CD4-positive, alpha-beta memory T cell (primary cell): ENCODE data around the gene PLEKHA6. TPM values are rescaled to one million over a fixed set of nuclear protein-coding genes. Genes with fewer than 3 reads are reported as not detected.

ENCODE experiments used
- CTCF ChIA-PET: fragments of 350-600 bp; sonication (Branson Sonifier 250); formaldehyde crosslinking; loops from one replicate; lab custom pipeline; 2021; ENCODE audit warnings: inconsistent platforms; ENCODE audit not compliant: partially characterized antibody; lab: Charles Lee
- POLR2A ChIA-PET: fragments of 350-600 bp; sonication (Branson Sonifier 250); formaldehyde crosslinking; loops from one replicate; lab custom pipeline; 2021; ENCODE audit not compliant: partially characterized antibody; lab: Charles Lee
- DNase-seq, 5 donors: peaks; one replicate each; pipeline versions ENCODE4 v3.0.0 to v3.0.0-alpha.2; 2020 to 2022; ENCODE audit warnings: mixed read lengths in 1 of 5
- H3K27ac ChIP-seq: one replicate; pipeline ENCODE4 v1.7.0; 2013; ENCODE audit warnings: low read depth, low read length
- H3K27me3 ChIP-seq: 2 replicates; pipeline ENCODE4 v1.7.0; 2013; ENCODE audit warnings: mild to moderate bottlenecking, low read length, moderate library complexity; ENCODE audit not compliant: insufficient read depth
- H3K36me3 ChIP-seq: 2 replicates; pipeline ENCODE4 v1.7.0; 2013; ENCODE audit warnings: mild to moderate bottlenecking, low read length, moderate library complexity; ENCODE audit not compliant: insufficient read depth
- H3K4me1 ChIP-seq: 2 replicates; pipeline ENCODE4 v1.7.0; 2013; ENCODE audit warnings: mild to moderate bottlenecking, low read length, moderate library complexity; ENCODE audit not compliant: insufficient read depth
- H3K4me3 ChIP-seq, 2 donors: one replicate each; pipeline ENCODE4 v1.7.0; 2013; ENCODE audit warnings: low read length in 2 of 2, mild to moderate bottlenecking in 1 of 2
- H3K9me3 ChIP-seq, 2 donors: one replicate each; pipeline ENCODE4 v1.7.0; 2013; ENCODE audit warnings: low read length in 2 of 2, control low read depth in 1 of 2; ENCODE audit not compliant: control insufficient read depth in 1 of 2
- H3K27ac Mint-ChIP-seq, 7 donors: one replicate each; pipeline ENCODE4 v1.8.0; 2020 to 2021; ENCODE audit warnings: mixed read lengths in 7 of 7, mild to moderate bottlenecking in 6 of 7, inconsistent platforms in 3 of 7, moderate library complexity in 3 of 7
- H3K27me3 Mint-ChIP-seq, 2 donors: one replicate each; pipeline ENCODE4 v1.8.0; 2020 to 2021; ENCODE audit warnings: mixed read lengths in 2 of 2
- H3K36me3 Mint-ChIP-seq, 2 donors: one replicate each; pipeline ENCODE4 v1.8.0; 2020 to 2021; ENCODE audit warnings: mixed read lengths in 2 of 2, inconsistent platforms in 1 of 2, mild to moderate bottlenecking in 1 of 2
- H3K4me1 Mint-ChIP-seq, 4 donors: one replicate each; pipeline ENCODE4 v1.8.0; 2020 to 2021; ENCODE audit warnings: mixed read lengths in 4 of 4, mild to moderate bottlenecking in 1 of 4
- H3K4me3 Mint-ChIP-seq, 8 donors: one replicate each; pipeline ENCODE4 v1.8.0; 2020 to 2021; ENCODE audit warnings: mixed read lengths in 8 of 8, mild to moderate bottlenecking in 7 of 8, moderate library complexity in 6 of 8, inconsistent platforms in 3 of 8
- H3K9me3 Mint-ChIP-seq, 8 donors: one replicate each; pipeline ENCODE4 v1.8.0; 2020 to 2021; ENCODE audit warnings: mixed read lengths in 8 of 8, mild to moderate bottlenecking in 5 of 8, inconsistent platforms in 3 of 8, moderate library complexity in 1 of 8
- intact Hi-C: fragments of 100-400 bp; cut with micrococcal nuclease; formaldehyde crosslinking; loops from one replicate; pipeline ENCODE4 v1.15.1; 2023
- polyA plus RNA-seq, 2 donors: library from polyadenylated mRNA; unstranded; fragments of 300-500 nt; fragmentation: Illumina TruSeq; gene quantifications; one replicate each; pipeline ENCODE4 v1.2.3, GENCODE V29; 2021
- total RNA-seq, 2 experiments: library from RNA; stranded (reverse); gene quantifications; one replicate each; pipeline ENCODE4 v1.2.3, GENCODE V29; 2021

The PLEKHA6 gene
- total and polyA plus RNA-seq, 4 experiments from 2014 or later = 0.15 to 0.89 (median 0.52) TPM; not detected in 1

GRCh38 chr1:204228896-204229295 lies 130.8 kb downstream of the PLEKHA6 start:
- H3K36me3 ChIP-seq = no peaks in the 10 kb centered on the region
- H3K9me3 Mint-ChIP-seq = no peaks in the 10 kb centered on the region
- no peak for DNase-seq
- intact Hi-C loops = no loop called here
- H3K4me3 ChIP-seq = no peak overlapping the region
- no peaks in the 10 kb centered on the region for H3K27me3 ChIP-seq
- peaks cover 2 to 5% of the 10 kb centered on the region in 2 donors for H3K27me3 Mint-ChIP-seq
- H3K9me3 ChIP-seq = no peaks in the 10 kb centered on the region
- H3K4me1 ChIP-seq = no peaks in the 10 kb centered on the region
- no peak overlapping the region for H3K27ac Mint-ChIP-seq
- ChIA-PET CTCF (no interaction called here), POLR2A (no interaction called here)
- H3K4me3 Mint-ChIP-seq = no peak overlapping the region
- H3K27ac ChIP-seq = no peak overlapping the region
- H3K4me1 Mint-ChIP-seq = no peaks in the 10 kb centered on the region
- H3K36me3 Mint-ChIP-seq = no peaks in the 10 kb centered on the region

DNA sequence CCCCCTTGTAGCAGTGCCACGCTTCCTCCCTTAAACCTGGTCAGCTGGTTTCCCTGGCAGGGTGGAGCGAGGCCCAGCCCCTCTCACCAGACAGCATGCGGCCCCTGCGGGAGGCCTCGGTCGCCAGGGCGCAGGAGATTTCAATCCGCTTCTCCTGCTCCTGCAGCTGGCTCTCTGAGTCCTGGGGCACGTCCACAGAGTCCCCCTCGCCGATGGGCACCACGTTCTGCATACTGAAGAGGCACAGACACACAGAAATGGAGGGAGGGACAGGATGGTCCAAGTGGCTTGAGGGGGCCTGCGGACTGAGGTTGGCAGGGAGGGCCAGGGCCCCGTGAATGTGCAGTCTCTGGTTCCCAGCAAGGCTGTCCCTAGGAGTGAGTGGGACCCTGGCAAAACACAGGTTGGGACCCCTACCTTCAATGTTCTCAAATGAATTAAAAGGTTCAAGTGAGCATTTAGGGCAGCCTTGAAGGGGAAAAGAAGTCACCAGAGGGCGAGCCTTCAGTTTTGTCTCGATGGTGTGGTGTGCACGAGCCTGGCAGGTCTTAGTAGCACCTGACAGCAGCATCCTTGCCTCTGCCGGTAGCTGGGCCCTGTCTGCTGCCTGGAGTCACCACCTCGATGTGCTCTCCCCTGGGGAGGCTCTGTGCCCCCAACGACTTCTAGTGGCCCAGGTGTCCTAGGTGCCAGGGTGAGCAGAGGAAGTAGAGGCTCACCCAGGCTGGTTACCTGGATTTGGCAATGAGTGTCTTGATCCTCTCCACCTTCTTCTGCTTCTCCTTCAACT lies 131.5 kb downstream of the PLEKHA6 start:
- ChIA-PET CTCF (no interaction called here), POLR2A (no interaction called here)
- H3K4me3 ChIP-seq = no peak overlapping the region
- no peaks in the 10 kb centered on the region for H3K36me3 Mint-ChIP-seq
- intact Hi-C loops = no loop called here
- no peaks in the 10 kb centered on the region for H3K9me3 ChIP-seq
- peaks cover 2 to 5% of the 10 kb centered on the region in 2 donors for H3K27me3 Mint-ChIP-seq
- no peak overlapping the region for H3K27ac ChIP-seq
- H3K9me3 Mint-ChIP-seq = no peaks in the 10 kb centered on the region
- no peaks in the 10 kb centered on the region for H3K4me1 ChIP-seq
- no peak for DNase-seq
- H3K4me3 Mint-ChIP-seq = no peak overlapping the region
- no peak overlapping the region for H3K27ac Mint-ChIP-seq
- no peaks in the 10 kb centered on the region for H3K36me3 ChIP-seq
- no peaks in the 10 kb centered on the region for H3K27me3 ChIP-seq
- no peaks in the 10 kb centered on the region for H3K4me1 Mint-ChIP-seq

- H3K9me3 Mint-ChIP-seq = no peaks in the 10 kb centered on the region
- CTCF ChIA-PET = no interaction called here
Observed at GRCh38 chr1:204227351-204227750, 132.4 kb downstream of the PLEKHA6 start.

DNA sequence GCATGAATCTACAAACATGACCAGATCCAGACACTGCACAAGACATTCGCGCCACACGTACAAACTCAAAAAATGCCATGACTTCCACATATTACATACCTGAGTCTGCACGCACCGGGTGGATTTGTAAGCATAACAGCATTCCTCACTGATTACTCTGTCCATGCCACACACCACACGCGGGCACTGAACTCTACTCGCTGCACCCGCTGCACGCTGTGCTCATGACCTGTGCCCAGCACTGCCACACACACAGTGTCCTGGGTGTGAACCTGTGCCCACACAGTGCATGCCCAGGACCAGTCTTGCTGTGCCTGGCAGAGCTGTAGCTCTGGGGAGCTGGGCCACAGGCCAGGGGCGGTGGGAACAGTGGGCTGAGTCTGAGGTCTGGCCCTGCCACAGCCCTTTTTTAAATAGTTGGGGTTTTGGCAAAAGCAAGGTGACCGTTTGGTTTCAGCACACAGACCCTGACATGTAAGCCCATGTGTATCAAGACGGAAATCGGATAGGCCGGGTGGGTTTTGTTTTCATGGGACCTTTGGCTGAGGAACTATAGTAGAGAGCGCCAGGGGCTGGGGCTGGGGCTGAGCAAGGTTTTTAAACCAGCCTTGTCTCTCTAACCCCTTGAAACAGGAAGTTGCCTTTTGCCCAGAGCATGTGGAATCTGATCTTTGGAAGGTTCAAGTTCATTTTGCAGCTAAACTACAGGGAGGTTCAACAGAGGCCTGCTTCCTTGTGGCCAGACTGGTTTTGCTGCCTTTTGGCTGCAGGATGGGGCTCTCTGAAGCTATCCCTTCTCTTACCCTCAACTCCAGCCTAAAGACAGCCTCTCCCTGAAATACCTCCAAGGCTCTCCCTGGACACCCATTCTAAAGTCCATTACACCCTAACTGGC lies 133.6 kb downstream of the PLEKHA6 start:
- H3K9me3 Mint-ChIP-seq = no peaks in the 10 kb centered on the region
- H3K4me3 ChIP-seq = no peak overlapping the region
- H3K4me1 Mint-ChIP-seq = no peaks in the 10 kb centered on the region
- intact Hi-C loops = no loop called here
- H3K4me1 ChIP-seq = no peaks in the 10 kb centered on the region
- H3K4me3 Mint-ChIP-seq = no peak overlapping the region
- ChIA-PET POLR2A (no interaction called here), CTCF (no interaction called here)
- H3K27ac Mint-ChIP-seq = no peak overlapping the region
- no peaks in the 10 kb centered on the region for H3K36me3 ChIP-seq
- no peaks in the 10 kb centered on the region for H3K36me3 Mint-ChIP-seq
- H3K27ac ChIP-seq = no peak overlapping the region
- no peaks in the 10 kb centered on the region for H3K9me3 ChIP-seq
- H3K27me3 ChIP-seq = no peaks in the 10 kb centered on the region
- DNase-seq = no peak
- peaks cover under 1 to 2% of the 10 kb centered on the region in 2 donors for H3K27me3 Mint-ChIP-seq

More at GRCh38 chr1:204227351-204227750, 132.4 kb downstream of the PLEKHA6 start:
- POLR2A ChIA-PET = no interaction called here
- Histone ChIP-seq H3K36me3 (no peaks in the 10 kb centered on the region), H3K4me1 (no peaks in the 10 kb centered on the region), H3K9me3 (no peaks in the 10 kb centered on the region), H3K27ac (no peak overlapping the region), H3K27me3 (no peaks in the 10 kb centered on the region), H3K4me3 (no peak overlapping the region)
- intact Hi-C loops = no loop called here
- H3K27me3 Mint-ChIP-seq = peaks cover 2% of the 10 kb centered on the region in 2 donors
- H3K36me3 Mint-ChIP-seq = no peaks in the 10 kb centered on the region
- no peak overlapping the region for H3K4me3 Mint-ChIP-seq
- H3K4me1 Mint-ChIP-seq = no peaks in the 10 kb centered on the region
- peak overlapping the region in 1 of 7 donors; percentile 2 for H3K27ac Mint-ChIP-seq
- DNase-seq = no peak

- no peaks in the 10 kb centered on the region for H3K27me3 ChIP-seq
- no peaks in the 10 kb centered on the region for H3K4me1 ChIP-seq
- no peaks in the 10 kb centered on the region for H3K4me1 Mint-ChIP-seq
- ChIA-PET CTCF (interaction anchor here (1.6 kb wide), 1 partner anchor 18 kb away, joined by 5 read pairs; no protein-coding TSS in a partner anchor), POLR2A (no interaction called here)
- H3K9me3 ChIP-seq = no peaks in the 10 kb centered on the region
- peaks cover 0 to 2% of the 10 kb centered on the region in 2 donors for H3K27me3 Mint-ChIP-seq
- no peaks in the 10 kb centered on the region for H3K36me3 ChIP-seq
- H3K27ac Mint-ChIP-seq = no peak overlapping the region
- H3K4me3 Mint-ChIP-seq = no peak overlapping the region
- H3K36me3 Mint-ChIP-seq = no peaks in the 10 kb centered on the region
- H3K9me3 Mint-ChIP-seq = no peaks in the 10 kb centered on the region
- no peak overlapping the region for H3K27ac ChIP-seq
- intact Hi-C loops = no loop called here
- H3K4me3 ChIP-seq = no peak overlapping the region
- DNase-seq = no peak
Observed at GRCh38 chr1:204224655-204225054, 135.1 kb downstream of the PLEKHA6 start.

DNA sequence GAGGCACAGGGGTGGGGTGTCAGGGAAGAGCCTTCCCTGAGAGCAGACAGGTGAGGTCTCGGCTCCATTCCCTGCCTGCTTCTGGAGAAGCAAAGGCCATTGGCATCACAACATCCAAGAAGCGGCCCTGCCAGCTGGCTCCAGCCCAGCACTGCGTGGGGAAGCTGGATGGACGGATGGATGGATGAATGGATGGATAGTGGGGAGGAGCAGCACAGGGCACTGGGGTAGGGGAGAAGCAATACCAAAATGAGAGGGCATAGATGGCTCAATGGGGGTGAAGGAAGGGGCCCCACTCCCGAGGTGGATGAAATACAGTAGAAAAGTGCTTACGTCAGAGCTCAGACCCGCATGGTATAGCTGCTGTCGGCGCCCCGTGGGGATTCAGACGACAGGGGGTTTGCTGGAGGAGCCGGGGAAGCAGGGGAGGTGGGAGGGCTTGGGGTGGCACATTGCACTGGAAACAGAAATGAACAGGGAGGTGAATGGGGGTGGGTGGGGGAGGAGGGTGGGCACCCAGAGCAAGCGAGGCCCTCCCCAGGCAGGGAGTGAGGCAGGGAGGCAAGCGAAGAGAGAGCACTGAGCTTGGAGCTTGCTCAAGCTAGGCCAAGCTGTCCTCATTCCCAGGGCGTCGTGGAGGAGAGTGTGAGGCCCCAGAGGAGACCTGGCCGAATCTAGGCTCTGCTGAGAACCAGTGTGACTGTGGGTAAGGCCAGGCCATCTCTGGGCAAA lies 136.4 kb downstream of the PLEKHA6 start:
- no peak overlapping the region for H3K27ac ChIP-seq
- no peaks in the 10 kb centered on the region for H3K9me3 Mint-ChIP-seq
- no peak for DNase-seq
- H3K4me3 Mint-ChIP-seq = no peak overlapping the region
- intact Hi-C loops = no loop called here
- no peaks in the 10 kb centered on the region for H3K9me3 ChIP-seq
- no peaks in the 10 kb centered on the region for H3K4me1 ChIP-seq
- H3K27ac Mint-ChIP-seq = no peak overlapping the region
- ChIA-PET CTCF (no interaction called here), POLR2A (no interaction called here)
- no peak overlapping the region for H3K4me3 ChIP-seq
- H3K27me3 Mint-ChIP-seq = peaks cover 0 to 2% of the 10 kb centered on the region in 2 donors
- peaks cover 0 to 3% (median 0%) of the 10 kb centered on the region in 4 donors for H3K4me1 Mint-ChIP-seq
- no peaks in the 10 kb centered on the region for H3K36me3 Mint-ChIP-seq
- H3K36me3 ChIP-seq = no peaks in the 10 kb centered on the region
- H3K27me3 ChIP-seq = no peaks in the 10 kb centered on the region

- H3K4me3 Mint-ChIP-seq = no peak overlapping the region
- no peaks in the 10 kb centered on the region for H3K9me3 Mint-ChIP-seq
- no peak for DNase-seq
- no peaks in the 10 kb centered on the region for H3K36me3 Mint-ChIP-seq
- intact Hi-C loops = no loop called here
- CTCF ChIA-PET = no interaction called here
- Histone ChIP-seq H3K27me3 (no peaks in the 10 kb centered on the region), H3K4me1 (no peaks in the 10 kb centered on the region), H3K27ac (no peak overlapping the region), H3K4me3 (no peak overlapping the region), H3K9me3 (no peaks in the 10 kb centered on the region), H3K36me3 (no peaks in the 10 kb centered on the region)
- POLR2A ChIA-PET = no interaction called here
- H3K4me1 Mint-ChIP-seq = peaks cover 0 to 3% (median 0%) of the 10 kb centered on the region in 4 donors
- H3K27me3 Mint-ChIP-seq = peaks cover 0 to 2% of the 10 kb centered on the region in 2 donors
- H3K27ac Mint-ChIP-seq = no peak overlapping the region
Observed at GRCh38 chr1:204222764-204223055, 137.0 kb downstream of the PLEKHA6 start.
